A673 (cell line): ENCODE measurements around the gene GADL1. TPM values are rescaled to one million over a fixed set of nuclear protein-coding genes. Genes with fewer than 3 reads are reported as not detected.

ENCODE experiments used
- BruUV-seq: library from RNA; stranded (reverse); fragments of 400-500 nt; replicated peaks from 2 replicates; lab custom pipeline; 2021; lab: Mats Ljungman, UMichigan
- CTCF ChIA-PET: fragments of 300-600 bp; sonication (Branson Sonifier 250); formaldehyde crosslinking; loops from one replicate; lab custom pipeline; 2022; ENCODE audit warnings: antibody characterized with exemption; lab: Charles Lee
- POLR2A ChIA-PET: fragments of 300-600 bp; sonication (Branson Sonifier 250); formaldehyde crosslinking; loops from one replicate; lab custom pipeline; 2022; ENCODE audit warnings: antibody characterized with exemption; ENCODE audit not compliant: low non-redundant PET; lab: Charles Lee
- DNase-seq: peaks from one replicate; pipeline ENCODE4 v3.0.0-alpha.2; 2015; ENCODE audit warnings: low spot score
- H3K27ac ChIP-seq: fragments of 200-600 bp; sonication (generic); 2 replicates; pipeline ENCODE4 v1.5.1; 2016; ENCODE audit warnings: mixed run types, low read depth, mild to moderate bottlenecking, mixed read lengths, antibody characterized with exemption, low read length; ENCODE audit not compliant: poor library complexity, severe bottlenecking
- H3K27me3 ChIP-seq: fragments of 200-600 bp; sonication (generic); replicated peaks from 2 replicates; pipeline ENCODE4 v1.6.1; 2017; ENCODE audit warnings: mixed run types, low read depth, mild to moderate bottlenecking, mixed read lengths, antibody characterized with exemption, low read length; ENCODE audit not compliant: insufficient read depth, poor library complexity
- H3K36me3 ChIP-seq: fragments of 200-600 bp; sonication (generic); 2 replicates; pipeline ENCODE4 v1.6.1; 2016; ENCODE audit warnings: mixed run types, mild to moderate bottlenecking, mixed read lengths, antibody characterized with exemption, low read length; ENCODE audit not compliant: insufficient read depth, poor library complexity, severe bottlenecking
- H3K4me1 ChIP-seq: fragments of 200-600 bp; sonication (generic); 2 replicates; pipeline ENCODE4 v1.6.1; 2017; ENCODE audit warnings: mixed run types, mild to moderate bottlenecking, mixed read lengths, antibody characterized with exemption, low read length; ENCODE audit not compliant: insufficient read depth, poor library complexity, severe bottlenecking
- H3K4me3 ChIP-seq: fragments of 200-600 bp; sonication (generic); 2 replicates; pipeline ENCODE4 v1.5.1; 2016; ENCODE audit warnings: low read depth, mixed run types, mild to moderate bottlenecking, mixed read lengths, low read length; ENCODE audit not compliant: poor library complexity, severe bottlenecking
- H3K9me3 ChIP-seq: fragments of 200-600 bp; sonication (generic); 2 replicates; pipeline ENCODE4 v1.6.1; 2016; ENCODE audit warnings: mixed run types, low read depth, mild to moderate bottlenecking, mixed read lengths, antibody characterized with exemption, low read length; ENCODE audit not compliant: poor library complexity, severe bottlenecking
- EZH2 ChIP-seq: fragments of 200-600 bp; sonication (generic); IDR thresholded peaks from 2 replicates; pipeline ENCODE4 v1.6.1; 2017; ENCODE audit warnings: borderline replicate concordance, low read depth, mild to moderate bottlenecking, mixed read lengths, antibody characterized with exemption, low read length; ENCODE audit not compliant: poor library complexity, severe bottlenecking
- intact Hi-C: fragments of 100-400 bp; cut with micrococcal nuclease; formaldehyde crosslinking; loops from one replicate; pipeline ENCODE4 v1.10.0; 2022; ENCODE audit not compliant: unreplicated experiment
- total RNA-seq: library from RNA; stranded (reverse); gene quantifications from 2 replicates; pipeline ENCODE4 v1.2.3, GENCODE V29; 2021
- TF ChIP-seq, protein P1 (sequence below): fragments of 300-800, 200-600 bp; sonication (generic); conservative IDR thresholded peaks from 2 replicates; pipeline ENCODE4 v1.5.1; 2017; ENCODE audit warnings: low read depth, mild to moderate bottlenecking, antibody characterized with exemption, low read length, moderate library complexity, mixed read lengths

The GADL1 gene
- total RNA-seq, 1 experiment from 2014 or later, result 13.8 TPM

DNA sequence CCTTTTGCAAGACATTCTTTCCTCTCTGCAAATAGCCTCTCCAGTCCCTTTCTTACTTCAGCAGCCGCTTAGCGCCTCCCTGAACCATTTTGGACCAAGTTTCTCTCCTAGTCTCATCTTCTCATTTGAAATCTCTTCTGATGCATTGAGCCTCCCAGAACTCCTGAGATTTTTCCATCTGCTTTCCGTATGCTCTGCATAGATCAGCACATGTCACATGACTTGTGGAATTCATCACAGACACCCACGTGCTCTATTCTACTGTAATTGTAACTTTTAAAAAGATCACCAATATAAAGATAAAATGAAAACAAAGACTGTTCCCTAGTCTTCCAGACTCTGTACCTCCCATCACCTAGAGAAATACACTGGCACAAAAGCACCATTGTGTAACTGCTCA lies 100.7 kb downstream of the GADL1 start:
- intact Hi-C loops, result no loop called here
- DNase-seq, result no peak
- ChIA-PET POLR2A (no interaction called here), CTCF (no interaction called here)
- H3K4me3 ChIP-seq, result no peak overlapping the region
- no peaks in the 10 kb centered on the region for H3K36me3 ChIP-seq
- BruUV-seq, result no TSS peak
- no peaks in the 10 kb centered on the region for H3K9me3 ChIP-seq
- no peaks in the 10 kb centered on the region for H3K27me3 ChIP-seq
- no peak overlapping the region for H3K27ac ChIP-seq
- TF ChIP-seq, protein P1, sequence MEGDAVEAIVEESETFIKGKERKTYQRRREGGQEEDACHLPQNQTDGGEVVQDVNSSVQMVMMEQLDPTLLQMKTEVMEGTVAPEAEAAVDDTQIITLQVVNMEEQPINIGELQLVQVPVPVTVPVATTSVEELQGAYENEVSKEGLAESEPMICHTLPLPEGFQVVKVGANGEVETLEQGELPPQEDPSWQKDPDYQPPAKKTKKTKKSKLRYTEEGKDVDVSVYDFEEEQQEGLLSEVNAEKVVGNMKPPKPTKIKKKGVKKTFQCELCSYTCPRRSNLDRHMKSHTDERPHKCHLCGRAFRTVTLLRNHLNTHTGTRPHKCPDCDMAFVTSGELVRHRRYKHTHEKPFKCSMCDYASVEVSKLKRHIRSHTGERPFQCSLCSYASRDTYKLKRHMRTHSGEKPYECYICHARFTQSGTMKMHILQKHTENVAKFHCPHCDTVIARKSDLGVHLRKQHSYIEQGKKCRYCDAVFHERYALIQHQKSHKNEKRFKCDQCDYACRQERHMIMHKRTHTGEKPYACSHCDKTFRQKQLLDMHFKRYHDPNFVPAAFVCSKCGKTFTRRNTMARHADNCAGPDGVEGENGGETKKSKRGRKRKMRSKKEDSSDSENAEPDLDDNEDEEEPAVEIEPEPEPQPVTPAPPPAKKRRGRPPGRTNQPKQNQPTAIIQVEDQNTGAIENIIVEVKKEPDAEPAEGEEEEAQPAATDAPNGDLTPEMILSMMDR, result no peak
- TF ChIP-seq EZH2, result no peak
- H3K4me1 ChIP-seq, result peaks cover 12% of the 10 kb centered on the region

DNA sequence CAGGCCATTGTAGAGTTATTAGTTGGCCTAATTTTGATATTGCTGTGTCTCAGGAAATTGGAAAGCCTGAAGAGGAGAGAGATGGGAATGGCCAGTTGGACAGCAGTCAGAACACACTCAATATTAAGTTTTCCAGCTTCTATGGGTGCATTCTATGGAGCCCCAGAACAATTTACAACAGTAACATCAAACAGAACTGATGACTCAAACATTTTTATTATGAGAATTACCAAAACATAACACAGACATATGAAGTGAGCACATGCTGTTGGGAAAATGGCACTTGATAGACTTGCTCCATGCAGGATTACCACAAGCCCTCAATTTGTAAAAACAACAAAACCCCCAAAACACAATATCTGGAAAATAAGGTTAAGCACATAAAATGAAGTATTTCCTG lies 104.3 kb downstream of the GADL1 start:
- Histone ChIP-seq H3K4me1 (peaks cover 7% of the 10 kb centered on the region), H3K4me3 (no peak overlapping the region), H3K27me3 (no peaks in the 10 kb centered on the region), H3K27ac (no peak overlapping the region), H3K36me3 (no peaks in the 10 kb centered on the region), H3K9me3 (no peaks in the 10 kb centered on the region)
- CTCF ChIA-PET, result no interaction called here
- POLR2A ChIA-PET, result no interaction called here
- TF ChIP-seq EZH2, result no peak
- TF ChIP-seq, protein P1, result no peak
- intact Hi-C loops, result no loop called here
- BruUV-seq, result no TSS peak
- DNase-seq, result no peak

DNA sequence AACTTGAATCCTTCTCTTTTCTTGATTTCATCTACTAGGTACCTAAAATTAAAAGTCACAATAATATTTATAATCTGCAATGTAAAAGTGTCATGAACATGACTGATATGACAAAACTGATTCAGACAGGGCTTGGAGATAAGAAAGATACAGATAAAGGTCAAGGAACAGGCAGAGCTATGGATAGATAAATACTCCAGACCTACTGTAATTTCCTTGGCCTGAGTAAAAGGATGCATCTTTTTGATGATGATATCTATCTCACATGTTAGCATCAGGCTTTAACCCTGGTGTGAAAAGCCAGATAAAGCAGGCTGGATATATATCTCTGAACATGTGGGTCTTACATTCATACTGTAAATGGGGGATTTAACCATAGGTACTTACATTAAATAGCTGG lies 108.1 kb downstream of the GADL1 start:
- CTCF ChIA-PET, result no interaction called here
- no peak for DNase-seq
- intact Hi-C loops, result no loop called here

More for the DNA sequence above, 108.1 kb downstream of the GADL1 start:
- no peaks in the 10 kb centered on the region for H3K36me3 ChIP-seq
- no peaks in the 10 kb centered on the region for H3K27me3 ChIP-seq
- POLR2A ChIA-PET, result interaction anchor here (0.6 kb wide), 1 partner anchor 719 kb away, joined by 4 read pairs; no protein-coding TSS in a partner anchor
- H3K9me3 ChIP-seq, result no peaks in the 10 kb centered on the region
- no TSS peak for BruUV-seq
- H3K4me1 ChIP-seq, result no peaks in the 10 kb centered on the region
- H3K27ac ChIP-seq, result no peak overlapping the region
- TF ChIP-seq, protein P1, result no peak
- no peak for TF ChIP-seq EZH2
- H3K4me3 ChIP-seq, result no peak overlapping the region
